ENCODE data around the gene TRNT1.

GRCh38 chr3:3110749-3111361, 15.9 kb upstream of the TRNT1 start:
- TF ChIP-seq CTCF (IDR thresholded peaks at IDR 0.05) = no peak
- no peak for TF ChIP-seq POLR2AphosphoS5 (IDR thresholded peaks at IDR 0.05)

Measured in prostate gland (tissue), 2 donors.